ENCODE results near the gene SEMA5B. TPM values are rescaled to one million over a fixed set of nuclear protein-coding genes. Genes with fewer than 3 reads are reported as not detected.

Gene SEMA5B
- polyA plus RNA-seq, 1 donor (not counting 4 experiments of a cell fraction or from before 2014, with no cell fraction given) = 0.04 TPM

DNA sequence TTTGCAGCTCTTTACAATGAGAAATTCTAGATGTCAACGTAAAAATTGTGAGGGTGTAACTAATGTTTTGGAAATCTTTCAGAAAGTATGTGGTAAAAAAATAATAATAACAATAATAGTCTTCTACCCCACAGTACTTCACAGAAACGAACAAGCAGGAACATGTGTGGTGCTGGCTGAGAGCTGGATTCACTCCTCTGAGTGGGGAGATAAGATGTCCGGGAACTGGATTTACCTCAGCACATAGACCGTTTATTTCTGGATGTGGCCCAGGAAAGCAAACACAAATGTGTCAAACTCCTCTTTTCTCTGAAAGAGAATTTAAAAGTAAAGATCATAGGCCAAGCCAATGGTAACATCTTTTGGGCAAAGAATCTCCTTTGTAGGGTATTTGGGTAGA lies 129.3 kb downstream of the SEMA5B start:
- H3K4me3 ChIP-seq (ENCODE audit: control insufficient read depth in 2 of 3, extremely low read depth in 1 of 3, insufficient read depth in 2 of 3, low read depth in 1 of 3, low read length in 3 of 3) = no peak overlapping the region
- FAIRE-seq (peak; percentile 85), DNase-seq (ENCODE audit: low read depth, low spot score) (no peak)
- H3K36me3 ChIP-seq (ENCODE audit: control insufficient read depth in 2 of 2, extremely low read depth in 1 of 2, insufficient read depth in 2 of 2, low read length in 2 of 2) = no peaks in the 10 kb centered on the region
- peak overlapping the region; percentile 75 for H2AFZ ChIP-seq (ENCODE audit: control insufficient read depth, low read length)
- H3K79me2 ChIP-seq (ENCODE audit: control insufficient read depth, insufficient read depth, low read length) = no peaks in the 10 kb centered on the region
- H3K9ac ChIP-seq (ENCODE audit: control insufficient read depth, extremely low read depth, insufficient read depth, low read length) = no peak overlapping the region
- H3K27ac ChIP-seq (ENCODE audit: control insufficient read depth, insufficient read depth, low read length) = no peak overlapping the region
- H3K4me1 ChIP-seq (ENCODE audit: control insufficient read depth, extremely low read depth, insufficient read depth, low read length) = peaks cover 37% of the 10 kb centered on the region
- TF ChIP-seq, protein P1, sequence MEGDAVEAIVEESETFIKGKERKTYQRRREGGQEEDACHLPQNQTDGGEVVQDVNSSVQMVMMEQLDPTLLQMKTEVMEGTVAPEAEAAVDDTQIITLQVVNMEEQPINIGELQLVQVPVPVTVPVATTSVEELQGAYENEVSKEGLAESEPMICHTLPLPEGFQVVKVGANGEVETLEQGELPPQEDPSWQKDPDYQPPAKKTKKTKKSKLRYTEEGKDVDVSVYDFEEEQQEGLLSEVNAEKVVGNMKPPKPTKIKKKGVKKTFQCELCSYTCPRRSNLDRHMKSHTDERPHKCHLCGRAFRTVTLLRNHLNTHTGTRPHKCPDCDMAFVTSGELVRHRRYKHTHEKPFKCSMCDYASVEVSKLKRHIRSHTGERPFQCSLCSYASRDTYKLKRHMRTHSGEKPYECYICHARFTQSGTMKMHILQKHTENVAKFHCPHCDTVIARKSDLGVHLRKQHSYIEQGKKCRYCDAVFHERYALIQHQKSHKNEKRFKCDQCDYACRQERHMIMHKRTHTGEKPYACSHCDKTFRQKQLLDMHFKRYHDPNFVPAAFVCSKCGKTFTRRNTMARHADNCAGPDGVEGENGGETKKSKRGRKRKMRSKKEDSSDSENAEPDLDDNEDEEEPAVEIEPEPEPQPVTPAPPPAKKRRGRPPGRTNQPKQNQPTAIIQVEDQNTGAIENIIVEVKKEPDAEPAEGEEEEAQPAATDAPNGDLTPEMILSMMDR (optimal IDR thresholded peaks at IDR 0.05 in 1 of 3, IDR thresholded peaks at IDR 0.05 in 1 of 3, conservative IDR thresholded peaks at IDR 0.05 in 1 of 3; ENCODE audit: extremely low read depth in 1 of 3, insufficient read depth in 2 of 3, low read length in 3 of 3) = no peak
- TF ChIP-seq EZH2 (IDR thresholded peaks at IDR 0.05; ENCODE audit: low read length) = no peak
- peak overlapping the region; percentile 62 for H3K4me2 ChIP-seq (ENCODE audit: control insufficient read depth, extremely low read depth, insufficient read depth, low read depth, low read length)
- H3K27me3 ChIP-seq (ENCODE audit: control insufficient read depth, extremely low read depth, insufficient read depth, low read length) = no peaks in the 10 kb centered on the region
- H4K20me1 ChIP-seq (ENCODE audit: control insufficient read depth, extremely low read depth, insufficient read depth, low read length) = no peaks in the 10 kb centered on the region
- dilution Hi-C loops (cut with MboI; ENCODE audit: extremely low pct_ligation_motif_present, low sequenced_read_pairs) = no loop called here
- no peaks in the 10 kb centered on the region for H3K9me1 ChIP-seq (ENCODE audit: control insufficient read depth, extremely low read depth, insufficient read depth, low read length)
- H3K9me3 ChIP-seq (ENCODE audit: control insufficient read depth, low read depth, low read length) = no peaks in the 10 kb centered on the region

DNA sequence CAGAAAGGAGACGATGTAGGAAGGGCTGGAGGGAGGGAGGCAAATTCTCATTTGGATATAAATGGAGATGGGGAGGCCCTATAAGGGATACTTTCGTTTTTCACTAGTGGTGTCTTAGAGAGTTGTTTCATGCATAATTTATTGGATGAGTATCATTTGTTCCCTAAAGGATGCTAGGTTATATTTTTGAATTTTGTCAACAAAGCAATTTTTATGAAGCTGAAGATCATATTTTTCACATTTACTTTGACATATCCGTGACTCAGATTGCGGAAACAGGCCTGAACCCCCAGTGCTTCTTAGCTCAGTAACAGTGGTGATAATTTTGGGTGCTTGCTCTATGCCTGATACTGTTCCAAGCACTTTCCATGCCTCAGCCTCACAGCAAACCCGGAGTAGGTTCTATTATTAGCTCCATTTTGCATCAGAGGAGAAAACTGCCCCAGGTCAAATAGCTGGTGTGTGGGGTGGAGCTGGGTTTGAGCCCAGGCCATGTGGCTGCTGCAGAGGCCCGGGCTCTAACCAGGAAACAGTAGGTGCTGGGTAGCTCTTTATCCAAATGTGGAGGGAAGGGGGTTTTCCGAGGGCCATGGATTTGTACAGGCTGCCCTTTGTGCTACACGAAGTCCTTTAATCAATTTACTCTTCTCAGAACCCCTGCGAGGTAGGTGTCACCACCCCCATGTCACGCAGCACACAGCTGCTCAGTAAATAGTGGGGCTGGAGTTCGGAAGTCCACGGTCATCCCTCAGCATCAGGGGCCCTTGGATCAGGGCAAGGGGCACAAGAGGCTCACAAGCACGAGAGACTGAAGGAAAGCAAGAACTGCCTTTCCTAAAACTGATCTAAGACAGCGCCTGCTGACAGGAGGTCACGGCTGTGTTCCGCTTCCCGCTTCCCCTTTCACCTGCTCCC lies 133.6 kb downstream of the SEMA5B start:
- Histone ChIP-seq H4K20me1 (ENCODE audit: control insufficient read depth, extremely low read depth, insufficient read depth, low read length) (no peaks in the 10 kb centered on the region), H3K4me3 (ENCODE audit: control insufficient read depth in 2 of 3, extremely low read depth in 1 of 3, insufficient read depth in 2 of 3, low read depth in 1 of 3, low read length in 3 of 3) (peak overlapping the region in 1 of 3 experiments; percentile 39), H3K9me3 (ENCODE audit: control insufficient read depth, low read depth, low read length) (no peaks in the 10 kb centered on the region), H3K4me1 (ENCODE audit: control insufficient read depth, extremely low read depth, insufficient read depth, low read length) (peaks cover 55% of the 10 kb centered on the region), H3K27me3 (ENCODE audit: control insufficient read depth, extremely low read depth, insufficient read depth, low read length) (no peaks in the 10 kb centered on the region), H3K9ac (ENCODE audit: control insufficient read depth, extremely low read depth, insufficient read depth, low read length) (peak overlapping the region; percentile 23), H2AFZ (ENCODE audit: control insufficient read depth, low read length) (peak overlapping the region; percentile 38), H3K79me2 (ENCODE audit: control insufficient read depth, insufficient read depth, low read length) (no peaks in the 10 kb centered on the region), H3K27ac (ENCODE audit: control insufficient read depth, insufficient read depth, low read length) (peak overlapping the region; percentile 59), H3K4me2 (ENCODE audit: control insufficient read depth, extremely low read depth, insufficient read depth, low read depth, low read length) (peak overlapping the region; percentile 79), H3K36me3 (ENCODE audit: control insufficient read depth in 2 of 2, extremely low read depth in 1 of 2, insufficient read depth in 2 of 2, low read length in 2 of 2) (no peaks in the 10 kb centered on the region), H3K9me1 (ENCODE audit: control insufficient read depth, extremely low read depth, insufficient read depth, low read length) (no peaks in the 10 kb centered on the region)
- TF ChIP-seq, protein P1 (optimal IDR thresholded peaks at IDR 0.05 in 1 of 3, IDR thresholded peaks at IDR 0.05 in 1 of 3, conservative IDR thresholded peaks at IDR 0.05 in 1 of 3; ENCODE audit: extremely low read depth in 1 of 3, insufficient read depth in 2 of 3, low read length in 3 of 3) = no peak
- no peak for TF ChIP-seq EZH2 (IDR thresholded peaks at IDR 0.05; ENCODE audit: low read length)
- DNase-seq (ENCODE audit: low read depth, low spot score) (no peak), FAIRE-seq (peak; percentile 84)
- dilution Hi-C loops (cut with MboI; ENCODE audit: extremely low pct_ligation_motif_present, low sequenced_read_pairs) = no loop called here
